ENCODE results near the gene ZNF578.
"Not testable (repeated sequence)": the region's sequence is repeated elsewhere in the genome, so short reads cannot be mapped to it uniquely, and the experiment has no call there.

GRCh38 chr19:52500474-52500873 is 47.1 kb downstream of the ZNF578 start:
- not testable (repeated sequence) for TF ChIP-seq POLR2A (IDR thresholded peaks at IDR 0.05); EP300 (IDR thresholded peaks at IDR 0.05; ENCODE audit: low read depth); POLR2AphosphoS5 (IDR thresholded peaks at IDR 0.05); CTCF (IDR thresholded peaks at IDR 0.05)

Data from transverse colon (tissue), 4 donors.